SK-N-MC (cell line): ENCODE measurements around the gene MAGI2.

Experiments
- DNase-seq: peaks from one replicate; pipeline ENCODE4 v3.0.0-alpha.2; 2011; ENCODE audit warnings: low read depth, low spot score
- H3K27ac ChIP-seq: fragments of 200-600 bp; sonication (generic); 2 replicates; pipeline ENCODE4 v1.5.1; 2016; ENCODE audit warnings: mixed run types
- H3K36me3 ChIP-seq: fragments of 200-600 bp; sonication (generic); 2 replicates; pipeline ENCODE4 v1.6.1; 2017; ENCODE audit warnings: antibody characterized with exemption, low read length, mixed read lengths; ENCODE audit not compliant: insufficient read depth
- H3K4me3 ChIP-seq: fragments of 200-600 bp; sonication (generic); 2 replicates; pipeline ENCODE4 v1.5.1; 2016
- H3K9ac ChIP-seq: fragments of 200-600 bp; sonication (generic); 2 replicates; pipeline ENCODE4 v1.8.0; 2017; ENCODE audit warnings: mixed run types, mixed read lengths; ENCODE audit not compliant: insufficient read length
- H3K9me3 ChIP-seq: fragments of 200-600 bp; sonication (generic); 2 replicates; pipeline ENCODE4 v1.6.1; 2017; ENCODE audit warnings: low read depth, mild to moderate bottlenecking, antibody characterized with exemption, low read length, moderate library complexity, mixed read lengths
- EZH2 ChIP-seq: fragments of 200-600 bp; sonication (generic); IDR thresholded peaks from one replicate; pipeline ENCODE4 v1.6.1; 2017; ENCODE audit warnings: antibody characterized with exemption
- FOXP2 ChIP-seq: optimal IDR thresholded peaks from 2 replicates; pipeline ENCODE3; 2011; ENCODE audit warnings: mild to moderate bottlenecking, moderate library complexity; ENCODE audit not compliant: insufficient read depth; ENCODE audit errors: extremely low read length, control extremely low read depth
- POLR2AphosphoS5 ChIP-seq: IDR thresholded peaks from 2 replicates; pipeline ENCODE4 v1.6.1; 2012; ENCODE audit warnings: mild to moderate bottlenecking, low read depth, low read length, borderline replicate concordance

Gene MAGI2

GRCh38 chr7:78055599-78055998, 1397.9 kb downstream of the MAGI2 start:
- Histone ChIP-seq H3K36me3 (no peaks in the 10 kb centered on the region), H3K9me3 (no peaks in the 10 kb centered on the region), H3K27ac (no peak overlapping the region), H3K9ac (no peak overlapping the region), H3K4me3 (no peak overlapping the region)
- no peak for DNase-seq
- TF ChIP-seq EZH2 (no peak), POLR2AphosphoS5 (no peak)

- Histone ChIP-seq H3K9me3 (no peaks in the 10 kb centered on the region), H3K36me3 (no peaks in the 10 kb centered on the region), H3K9ac (no peak overlapping the region), H3K27ac (no peak overlapping the region), H3K4me3 (no peak overlapping the region)
- TF ChIP-seq POLR2AphosphoS5 (no peak), EZH2 (no peak), FOXP2 (no peak)
- DNase-seq = no peak
These were observed 1398.4 kb downstream of the MAGI2 start for GRCh38 chr7:78055001-78055573.

- DNase-seq = no peak
- H3K9me3 ChIP-seq = no peaks in the 10 kb centered on the region
- H3K27ac ChIP-seq = no peak overlapping the region
- TF ChIP-seq EZH2 (no peak), FOXP2 (no peak), POLR2AphosphoS5 (no peak)
- no peak overlapping the region for H3K4me3 ChIP-seq
- no peak overlapping the region for H3K9ac ChIP-seq
- no peaks in the 10 kb centered on the region for H3K36me3 ChIP-seq
These were observed 1401.4 kb downstream of the MAGI2 start for GRCh38 chr7:78052112-78052511.

- no peak for DNase-seq
- no peak overlapping the region for H3K27ac ChIP-seq
- TF ChIP-seq EZH2 = no peak
- TF ChIP-seq FOXP2 = no peak
- no peak for TF ChIP-seq POLR2AphosphoS5
- no peaks in the 10 kb centered on the region for H3K9me3 ChIP-seq
- no peak overlapping the region for H3K9ac ChIP-seq
- H3K4me3 ChIP-seq = no peak overlapping the region
- H3K36me3 ChIP-seq = no peaks in the 10 kb centered on the region
These were observed 1405.7 kb downstream of the MAGI2 start for GRCh38 chr7:78047800-78048199.

- no peaks in the 10 kb centered on the region for H3K9me3 ChIP-seq
- no peaks in the 10 kb centered on the region for H3K36me3 ChIP-seq
- H3K4me3 ChIP-seq = no peak overlapping the region
- H3K27ac ChIP-seq = no peak overlapping the region
- no peak for DNase-seq
- H3K9ac ChIP-seq = no peak overlapping the region
- TF ChIP-seq FOXP2 (no peak), EZH2 (no peak), POLR2AphosphoS5 (no peak)
These were observed 1410.3 kb downstream of the MAGI2 start for GRCh38 chr7:78043159-78043558.

GRCh38 chr7:78041423-78041822, 1412.0 kb downstream of the MAGI2 start:
- no peak for TF ChIP-seq EZH2
- no peak for TF ChIP-seq POLR2AphosphoS5
- no peak overlapping the region for H3K27ac ChIP-seq
- H3K4me3 ChIP-seq = no peak overlapping the region
- no peak for DNase-seq
- H3K9me3 ChIP-seq = no peaks in the 10 kb centered on the region
- H3K9ac ChIP-seq = no peak overlapping the region
- H3K36me3 ChIP-seq = no peaks in the 10 kb centered on the region

GRCh38 chr7:78039790-78040776, 1413.4 kb downstream of the MAGI2 start:
- DNase-seq = no peak
- no peak overlapping the region for H3K4me3 ChIP-seq
- H3K36me3 ChIP-seq = no peaks in the 10 kb centered on the region
- no peak overlapping the region for H3K27ac ChIP-seq
- no peak overlapping the region for H3K9ac ChIP-seq
- TF ChIP-seq FOXP2 (no peak), EZH2 (no peak), POLR2AphosphoS5 (no peak)
- no peaks in the 10 kb centered on the region for H3K9me3 ChIP-seq

GRCh38 chr7:78038465-78039080, 1414.9 kb downstream of the MAGI2 start:
- TF ChIP-seq EZH2 = no peak
- no peak for TF ChIP-seq FOXP2
- TF ChIP-seq POLR2AphosphoS5 = no peak
- no peaks in the 10 kb centered on the region for H3K36me3 ChIP-seq
- DNase-seq = no peak
- no peak overlapping the region for H3K9ac ChIP-seq
- H3K9me3 ChIP-seq = no peaks in the 10 kb centered on the region
- no peak overlapping the region for H3K27ac ChIP-seq
- no peak overlapping the region for H3K4me3 ChIP-seq

GRCh38 chr7:78037603-78038002, 1415.9 kb downstream of the MAGI2 start:
- H3K4me3 ChIP-seq = no peak overlapping the region
- no peak overlapping the region for H3K9ac ChIP-seq
- H3K9me3 ChIP-seq = no peaks in the 10 kb centered on the region
- H3K36me3 ChIP-seq = no peaks in the 10 kb centered on the region
- H3K27ac ChIP-seq = no peak overlapping the region
- no peak for DNase-seq
- TF ChIP-seq POLR2AphosphoS5 = no peak
- TF ChIP-seq EZH2 = no peak
- no peak for TF ChIP-seq FOXP2
